CD1c-positive myeloid dendritic cell (primary cell): ENCODE measurements around the gene GRK1.
"Not testable (repeated sequence)": the region's sequence is repeated elsewhere in the genome, so short reads cannot be mapped to it uniquely, and the experiment has no call there.

Experiments
- DNase-seq: peaks from one replicate; pipeline ENCODE4 v3.0.0-alpha.2; 2016; ENCODE audit errors: extremely low spot score

GRK1 gene

DNA sequence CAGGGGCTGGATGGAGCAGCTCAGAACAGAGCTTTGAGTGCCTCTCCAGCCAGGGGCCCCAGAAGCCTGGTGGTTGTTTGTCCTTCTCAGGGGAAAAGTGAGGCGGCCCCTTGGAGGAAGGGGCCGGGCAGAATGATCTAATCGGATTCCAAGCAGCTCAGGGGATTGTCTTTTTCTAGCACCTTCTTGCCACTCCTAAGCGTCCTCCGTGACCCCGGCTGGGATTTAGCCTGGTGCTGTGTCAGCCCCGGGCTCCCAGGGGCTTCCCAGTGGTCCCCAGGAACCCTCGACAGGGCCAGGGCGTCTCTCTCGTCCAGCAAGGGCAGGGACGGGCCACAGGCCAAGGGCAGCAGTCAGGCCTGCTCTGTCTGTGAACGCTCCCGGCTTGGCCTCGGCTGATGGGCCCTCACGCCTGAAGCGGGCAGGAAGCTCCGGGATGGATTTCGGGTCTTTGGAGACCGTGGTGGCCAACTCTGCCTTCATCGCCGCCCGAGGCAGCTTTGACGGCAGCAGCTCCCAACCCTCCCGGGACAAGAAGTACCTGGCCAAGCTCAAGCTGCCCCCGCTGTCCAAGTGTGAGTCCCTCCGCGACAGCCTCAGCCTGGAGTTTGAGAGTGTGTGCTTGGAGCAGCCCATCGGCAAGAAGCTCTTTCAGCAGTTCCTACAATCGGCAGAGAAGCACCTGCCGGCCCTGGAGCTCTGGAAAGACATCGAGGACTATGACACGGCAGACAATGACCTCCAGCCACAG lies at the start of gene GRK1:
Gene GRK1, plus strand, starts transcription at position 269 of the 751 bp plus-strand sequence. Its CDS starts 168 bp downstream, at position 437.
- DNase-seq, result no peak

DNA sequence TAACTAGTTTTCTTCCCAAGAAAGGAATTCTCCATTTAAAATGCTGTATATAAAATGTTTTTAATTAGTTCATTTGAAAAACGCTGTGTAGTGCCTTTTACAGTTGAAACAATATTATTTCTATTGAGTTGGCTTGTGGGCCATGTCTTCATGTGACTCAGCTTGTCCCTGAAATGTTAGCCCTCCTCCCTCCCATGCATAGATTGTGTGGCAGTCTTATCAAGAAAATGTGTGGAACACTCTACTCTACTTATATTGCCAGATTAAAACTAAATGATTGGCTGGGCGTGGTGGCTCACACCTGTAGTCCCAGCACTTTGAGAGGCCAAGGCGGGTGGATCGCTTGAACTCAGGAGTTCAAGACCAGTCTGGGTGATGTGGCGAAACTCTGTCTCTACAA lies 49.1 kb upstream of the GRK1 start:
- DNase-seq, result no peak

DNA sequence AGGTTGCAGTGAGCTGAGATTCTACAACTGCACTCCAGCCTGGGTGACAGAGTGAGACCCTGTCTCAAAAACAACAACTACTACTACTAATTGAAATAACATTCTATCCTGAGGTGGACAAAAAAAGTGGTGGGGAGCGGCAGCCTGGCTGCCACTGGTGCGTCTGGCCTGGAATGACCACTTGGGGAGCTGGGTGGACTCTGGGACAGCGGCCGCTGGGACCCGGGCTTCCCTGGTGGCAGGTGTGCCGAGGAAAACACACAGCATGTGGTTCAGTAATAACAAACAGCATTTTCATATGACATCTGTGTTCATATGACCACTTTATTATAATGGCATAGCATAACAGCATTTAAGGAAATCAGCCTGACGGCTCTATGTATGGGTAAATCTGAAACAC lies 48.6 kb upstream of the GRK1 start:
- no peak for DNase-seq

DNA sequence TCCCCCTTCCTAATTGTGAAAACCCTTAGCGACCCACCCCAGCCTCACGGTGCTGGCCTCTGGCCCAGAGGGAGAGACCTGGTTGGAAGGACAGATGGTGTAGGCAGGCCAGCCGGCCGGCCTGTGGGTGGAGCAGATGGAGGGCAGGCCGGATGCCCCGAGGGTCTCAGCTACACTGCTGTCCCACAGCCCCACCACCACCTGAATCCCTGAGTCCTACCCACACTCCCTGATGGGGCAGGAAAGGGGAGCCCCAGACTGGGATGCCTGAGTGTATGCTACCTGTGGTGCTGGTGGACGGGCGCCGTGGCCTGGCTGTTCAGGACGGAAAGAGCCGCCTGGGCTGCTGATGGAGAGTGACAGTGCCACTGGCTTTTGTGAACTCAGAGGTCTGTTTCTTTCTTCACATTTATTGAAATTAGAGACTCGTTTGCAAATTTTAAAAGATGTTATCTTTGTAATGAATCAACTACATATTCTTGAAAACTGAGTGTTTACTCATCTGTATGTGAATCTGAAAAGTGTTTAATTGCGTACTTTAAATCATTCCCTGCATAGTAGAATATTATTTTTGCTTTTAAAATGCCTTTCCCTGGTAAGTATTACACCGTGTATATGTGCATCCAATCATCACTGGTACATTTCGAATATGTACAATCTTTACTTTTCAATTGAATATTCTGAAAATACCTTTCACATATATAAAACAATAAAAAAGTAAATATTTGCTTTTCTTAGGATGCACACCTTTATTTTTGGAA lies 46.8 kb upstream of the GRK1 start:
- DNase-seq, result no peak

DNA sequence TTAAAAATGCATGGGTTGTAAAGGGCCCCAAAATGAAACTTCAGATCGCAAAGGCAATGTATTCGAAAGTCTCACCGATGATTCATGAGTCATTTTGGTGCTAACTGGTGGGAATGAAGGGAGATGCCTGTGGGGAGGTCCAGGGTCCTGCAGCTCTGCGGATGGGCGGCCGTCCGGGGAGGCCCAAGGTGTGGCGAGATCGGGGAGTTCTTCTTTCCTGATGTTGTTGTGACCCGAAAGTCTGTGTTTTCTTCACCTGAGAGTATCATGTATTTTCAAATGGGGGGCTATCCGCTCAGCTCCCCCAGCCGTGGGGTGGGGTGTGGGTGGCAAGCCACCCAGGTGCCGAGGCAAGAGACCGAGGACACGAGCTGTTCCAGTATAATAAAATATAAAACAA lies 46.0 kb upstream of the GRK1 start:
- DNase-seq, result no peak

DNA sequence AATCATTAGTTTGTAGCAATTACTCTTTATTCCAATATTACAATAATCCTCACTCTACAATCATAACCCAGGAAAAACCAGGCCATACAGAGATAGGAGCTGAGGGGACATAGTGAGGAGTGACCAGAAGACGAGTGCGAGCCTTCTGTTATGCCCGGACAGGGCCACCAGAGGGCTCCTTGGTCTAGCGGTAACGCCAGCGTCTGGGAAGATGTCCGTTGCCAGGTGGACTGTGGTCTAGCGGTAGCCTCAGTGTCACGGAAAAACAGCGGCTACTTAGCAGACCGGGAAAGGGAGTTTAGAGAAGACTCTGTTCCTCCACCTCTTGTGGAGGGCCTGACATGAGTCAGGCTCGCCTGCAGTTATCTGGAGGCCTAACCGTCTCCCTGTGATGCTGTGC lies 45.5 kb upstream of the GRK1 start:
- DNase-seq, result not testable (repeated sequence)

DNA sequence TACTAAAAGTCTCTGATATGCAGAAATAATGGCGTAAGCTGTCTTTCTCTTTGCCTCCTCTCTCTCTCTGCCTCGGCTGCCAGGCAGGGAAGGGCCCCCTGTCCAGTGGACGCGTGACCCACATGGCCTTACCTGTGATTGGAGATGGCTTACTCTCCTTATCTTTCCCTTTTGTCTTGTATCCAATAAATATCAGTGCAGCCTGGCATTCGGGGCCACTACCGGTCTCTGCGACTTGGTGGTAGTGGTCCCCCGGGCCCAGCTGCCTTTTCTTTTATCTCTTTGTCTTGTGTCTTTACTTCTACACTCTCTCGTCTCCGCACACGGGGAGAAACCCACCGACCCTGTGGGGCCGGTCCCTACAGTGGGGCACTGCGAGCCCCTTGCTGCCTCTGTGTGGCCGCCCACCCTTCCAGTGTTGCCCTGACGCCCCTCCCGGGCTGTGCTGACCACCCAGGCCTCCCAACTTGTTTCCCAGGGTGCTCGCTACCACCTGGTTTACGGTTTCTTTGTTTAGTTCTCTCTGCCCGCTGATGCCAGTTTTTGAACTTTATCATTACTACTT lies 45.0 kb upstream of the GRK1 start:
- not testable (repeated sequence) for DNase-seq

DNA sequence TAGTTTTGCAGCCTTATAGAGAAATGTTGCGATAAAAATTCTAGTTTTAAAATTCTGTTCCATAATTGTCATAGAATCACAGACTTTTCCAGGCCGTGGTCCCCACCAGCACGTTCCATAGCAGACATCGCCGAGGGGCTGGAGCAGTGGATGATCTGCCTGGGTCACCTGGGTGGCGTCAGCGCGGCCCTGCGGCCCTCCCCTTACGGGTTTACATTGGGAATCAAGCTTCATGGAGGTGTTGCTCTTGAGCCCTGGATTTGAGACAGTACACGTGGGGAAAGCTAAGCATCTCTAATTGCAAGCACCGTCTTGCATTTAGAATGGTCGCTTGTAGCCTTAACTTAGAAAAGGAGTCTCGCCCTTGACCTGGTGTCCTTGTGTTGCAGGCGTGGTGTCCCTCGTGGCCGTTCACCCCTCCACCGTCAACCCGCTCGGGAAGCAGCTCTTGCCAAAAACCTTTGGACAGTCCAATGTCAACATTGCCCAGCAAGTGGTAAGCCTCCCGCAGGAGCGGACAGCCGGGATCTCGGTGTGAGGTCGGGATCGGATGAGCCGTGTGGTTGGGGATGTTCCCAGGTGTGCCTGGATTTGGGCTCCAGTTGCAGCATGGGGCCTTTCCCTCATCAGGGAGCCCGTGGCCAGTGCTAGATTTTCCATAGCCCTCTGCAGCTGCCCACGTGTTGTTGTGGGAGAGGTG lies 44.1 kb upstream of the GRK1 start:
- DNase-seq, result no peak

DNA sequence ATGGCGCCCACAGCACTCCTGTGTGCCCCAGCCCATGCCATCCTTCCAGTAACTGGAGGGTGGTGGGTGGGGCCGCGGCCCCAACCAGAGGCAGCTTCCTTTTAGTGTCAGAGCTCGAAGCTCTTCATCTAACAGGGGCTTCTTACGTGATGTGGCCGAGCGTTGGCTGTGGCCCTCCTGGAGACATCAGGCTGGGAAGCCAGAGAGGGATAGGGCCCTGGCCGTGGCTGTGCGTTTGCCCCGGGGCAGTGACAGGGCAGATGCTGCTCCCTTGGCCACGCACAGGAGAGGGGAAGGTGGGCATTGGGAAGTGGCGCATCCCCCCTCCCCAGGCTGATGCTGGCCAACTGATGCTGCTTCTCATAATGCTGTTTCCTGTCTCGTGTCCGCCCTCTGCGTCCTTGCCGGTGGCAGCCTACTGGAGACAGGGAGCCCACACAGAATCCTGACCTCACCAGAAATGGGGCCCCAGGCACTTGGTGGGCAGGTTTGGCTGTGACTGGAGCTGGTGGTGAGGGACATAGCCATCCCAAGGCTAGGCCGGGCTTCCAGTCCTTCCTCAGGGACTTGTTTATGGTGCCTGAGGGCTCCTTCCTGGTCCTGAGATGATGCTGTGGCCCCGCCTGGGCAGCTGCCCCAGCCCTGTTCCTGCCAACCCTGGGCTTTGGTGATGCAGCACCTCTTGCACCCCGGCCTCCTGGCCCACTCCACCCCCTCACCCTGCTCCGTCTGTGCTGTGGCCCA lies 43.4 kb upstream of the GRK1 start:
- no peak for DNase-seq

DNA sequence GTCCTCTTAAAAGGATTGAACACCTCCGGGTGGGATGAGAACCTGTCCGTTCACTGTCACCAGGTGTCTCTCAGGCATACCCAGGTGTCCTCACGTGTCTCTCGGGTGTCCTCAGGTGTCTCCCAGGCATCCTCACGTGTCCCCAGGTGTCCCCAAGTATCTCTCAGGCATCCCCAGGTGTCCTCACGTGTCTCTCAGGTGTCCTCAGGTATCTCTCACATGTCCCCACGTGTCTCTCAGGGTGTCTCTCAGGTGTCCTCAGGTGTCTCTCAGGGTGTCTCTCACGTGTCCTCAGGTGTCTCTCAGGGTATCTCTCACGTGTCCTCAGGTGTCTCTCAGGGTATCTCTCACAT lies 42.8 kb upstream of the GRK1 start:
- DNase-seq, result no peak

DNA sequence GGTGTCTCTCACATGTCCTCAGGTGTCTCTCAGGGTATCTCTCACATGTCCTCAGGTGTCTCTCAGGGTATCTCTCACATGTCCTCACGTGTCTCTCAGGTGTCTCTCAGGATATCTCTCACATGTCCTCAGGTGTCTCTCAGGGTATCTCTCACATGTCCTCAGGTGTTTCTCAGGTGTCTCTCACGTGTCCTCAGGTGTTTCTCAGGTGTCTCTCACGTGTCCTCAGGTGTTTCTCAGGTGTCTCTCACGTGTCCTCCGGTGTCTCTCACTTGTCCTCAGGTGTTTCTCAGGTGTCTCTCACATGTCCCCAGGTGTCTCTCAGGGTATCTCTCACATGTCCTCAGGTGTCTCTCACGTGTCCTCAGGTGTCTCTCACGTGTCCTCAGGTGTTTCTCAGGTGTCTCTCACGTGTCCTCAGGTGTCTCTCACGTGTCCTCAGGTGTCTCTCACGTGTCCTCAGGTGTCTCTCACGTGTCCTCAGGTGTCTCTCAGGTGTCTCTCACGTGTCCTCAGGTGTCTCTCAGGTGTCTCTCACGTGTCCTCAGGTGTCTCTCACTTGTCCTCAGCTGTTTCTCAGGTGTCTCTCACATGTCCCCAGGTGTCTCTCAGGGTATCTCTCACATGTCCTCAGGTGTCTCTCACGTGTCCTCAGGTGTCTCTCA lies 42.2 kb upstream of the GRK1 start:
- DNase-seq, result not testable (repeated sequence)

DNA sequence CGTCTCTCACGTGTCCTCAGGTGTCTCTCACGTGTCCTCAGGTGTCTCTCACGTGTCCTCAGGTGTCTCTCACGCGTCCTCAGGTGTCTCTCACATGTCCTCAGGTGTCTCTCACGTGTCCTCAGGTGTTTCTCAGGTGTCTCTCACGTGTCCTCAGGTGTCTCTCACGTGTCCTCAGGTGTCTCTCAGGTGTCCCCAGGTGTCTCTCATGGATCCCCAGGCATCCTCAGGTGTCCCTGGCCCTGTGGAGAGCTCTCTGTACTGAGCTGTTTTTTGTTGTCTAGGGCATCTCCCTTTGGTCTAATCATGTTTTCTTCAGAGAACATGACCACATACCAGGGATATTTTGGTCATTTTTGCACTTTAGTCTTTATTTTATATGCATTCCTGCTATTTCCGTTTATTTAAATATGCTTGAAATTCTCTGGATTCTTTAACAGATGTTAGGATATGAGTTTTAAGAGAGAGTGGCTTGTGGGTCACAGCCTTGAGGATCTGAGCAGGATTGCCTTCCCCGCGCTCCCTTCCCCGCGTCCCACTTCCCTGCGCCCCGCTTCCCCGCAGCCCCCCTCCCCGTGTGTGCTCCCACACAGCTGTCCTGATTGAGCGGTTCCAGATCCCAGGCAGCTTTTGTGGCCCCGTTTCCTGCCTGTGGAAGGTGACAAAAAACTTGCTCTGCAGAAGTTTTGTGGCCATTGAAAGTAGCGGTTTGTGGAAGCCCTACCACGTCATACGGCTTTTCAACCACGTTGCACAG lies 40.9 kb upstream of the GRK1 start:
- DNase-seq, result no peak

DNA sequence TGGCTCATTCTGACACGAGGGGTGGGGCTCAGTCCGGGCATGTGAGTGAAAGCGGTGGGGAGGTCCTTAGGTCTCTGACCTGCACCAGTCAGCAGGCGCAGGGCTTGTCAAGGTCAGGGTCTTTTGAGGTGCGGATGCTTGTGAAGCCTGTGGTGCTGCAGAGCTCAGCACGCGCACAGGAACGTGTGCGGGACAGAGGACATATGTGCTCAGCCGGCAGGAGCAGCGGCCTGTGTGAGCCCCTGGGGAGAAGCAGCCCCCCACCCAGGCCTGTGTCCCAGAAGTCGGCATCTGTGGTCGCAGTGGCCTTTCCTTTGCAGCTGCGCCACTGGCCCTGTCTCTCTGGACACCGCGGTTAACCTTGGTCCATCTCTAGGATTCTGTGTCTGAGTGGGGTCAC lies 39.9 kb upstream of the GRK1 start:
- DNase-seq, result no peak

DNA sequence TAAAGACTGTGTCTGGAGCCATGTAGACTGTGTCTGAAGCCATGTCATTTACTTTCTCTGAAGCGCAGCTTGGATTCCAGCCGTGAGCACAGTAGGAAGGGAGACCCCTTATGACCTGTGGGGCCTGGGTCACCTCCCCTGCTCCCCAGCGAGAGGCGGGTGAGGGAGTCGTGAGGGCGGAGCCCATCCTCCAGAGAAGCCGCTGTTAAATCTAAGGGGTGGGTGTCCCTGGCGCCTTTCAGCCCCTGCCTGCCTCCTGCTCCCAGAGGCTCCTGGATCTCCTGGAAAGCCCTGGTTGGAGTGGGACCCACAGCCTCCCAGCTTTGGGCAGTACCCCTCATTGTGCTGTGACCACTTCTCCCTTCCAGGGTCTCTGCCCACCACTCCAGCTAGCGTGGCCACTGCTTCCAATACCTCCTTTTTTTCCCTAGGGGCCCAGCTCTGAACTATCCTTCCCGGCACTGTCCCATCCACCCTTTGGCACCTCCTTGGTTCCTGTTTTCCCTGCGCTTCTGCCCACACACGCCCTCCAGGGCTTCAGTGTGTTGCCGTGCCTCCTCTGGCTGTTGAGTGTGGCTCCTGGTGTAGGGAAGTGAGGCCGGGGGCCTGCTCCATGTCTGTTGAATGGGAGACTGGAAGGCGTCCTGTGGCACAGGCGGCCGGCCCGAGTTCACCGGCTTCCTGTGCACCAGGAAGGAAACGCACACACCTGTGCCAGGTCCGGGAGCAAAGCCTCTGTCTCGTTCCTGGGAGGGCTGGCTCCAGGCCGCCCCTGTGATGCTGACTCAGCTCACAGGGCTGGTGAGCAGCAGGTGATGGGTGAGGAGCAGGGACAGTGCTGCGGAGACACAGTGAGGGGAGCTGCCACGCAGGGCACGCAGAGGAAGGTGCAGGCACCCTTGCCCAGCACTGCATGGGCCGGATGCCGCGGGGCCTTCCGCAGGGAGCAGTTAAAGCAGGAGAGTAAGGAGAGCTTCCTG lies 38.4 kb upstream of the GRK1 start:
- no peak for DNase-seq

DNA sequence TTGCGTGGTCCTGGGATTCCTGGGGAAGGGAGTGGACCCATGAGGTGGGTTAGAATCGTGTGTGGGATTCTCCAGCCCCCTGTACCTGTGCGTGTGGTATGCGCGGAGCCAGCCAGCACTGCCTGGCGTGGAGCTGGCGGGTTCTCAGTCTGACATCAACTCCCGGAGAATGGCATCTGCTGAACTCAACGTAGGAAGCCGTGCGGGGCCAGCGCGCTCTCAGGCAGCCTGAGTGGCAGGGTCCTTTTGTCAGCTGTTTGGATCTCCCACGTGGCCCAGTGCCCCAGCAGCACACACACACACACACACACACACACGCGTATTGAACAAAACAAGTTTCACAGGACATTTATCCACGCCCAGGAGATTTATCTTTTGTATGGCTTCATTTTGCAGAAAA lies 37.2 kb upstream of the GRK1 start:
- no peak for DNase-seq

DNA sequence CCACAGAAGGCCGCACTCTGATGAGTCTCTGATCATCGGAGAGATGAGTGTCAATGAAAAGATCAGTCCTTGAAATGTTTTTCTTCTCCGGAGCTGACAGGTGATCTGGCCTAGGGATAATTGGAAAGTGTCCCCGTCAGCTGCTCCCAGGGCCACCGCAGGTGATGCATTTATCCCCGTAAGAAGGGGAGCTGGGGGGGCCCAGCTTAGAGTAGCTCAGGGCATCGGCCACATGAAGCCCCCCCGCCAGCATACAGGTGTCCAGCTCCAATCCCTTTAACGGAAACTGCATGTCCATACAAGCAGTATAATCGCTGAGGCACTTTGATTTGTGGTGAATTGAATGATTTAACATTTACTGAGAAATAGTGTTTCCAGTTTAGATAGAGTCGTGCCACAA lies 36.7 kb upstream of the GRK1 start:
- DNase-seq, result no peak

DNA sequence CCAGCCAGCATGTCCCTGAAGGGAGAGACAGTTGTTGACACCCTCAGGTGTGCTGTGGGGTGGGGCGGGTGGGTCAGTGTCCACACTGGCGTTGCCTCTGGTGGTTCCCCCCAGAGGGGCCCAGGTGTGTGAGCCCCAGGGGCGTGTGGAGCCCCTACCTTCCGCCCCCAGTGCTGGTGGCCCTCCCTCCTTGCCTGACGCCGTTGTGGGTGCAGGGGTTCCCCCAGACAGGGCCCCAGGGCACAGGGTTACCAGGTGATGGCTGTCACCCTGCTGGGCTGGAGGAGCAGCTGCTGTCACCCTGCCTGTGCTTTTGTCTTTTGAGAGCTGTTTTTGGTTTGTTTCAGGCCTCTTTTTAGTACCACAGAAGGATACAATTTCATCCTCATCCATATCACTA lies 36.2 kb upstream of the GRK1 start:
- no peak for DNase-seq

DNA sequence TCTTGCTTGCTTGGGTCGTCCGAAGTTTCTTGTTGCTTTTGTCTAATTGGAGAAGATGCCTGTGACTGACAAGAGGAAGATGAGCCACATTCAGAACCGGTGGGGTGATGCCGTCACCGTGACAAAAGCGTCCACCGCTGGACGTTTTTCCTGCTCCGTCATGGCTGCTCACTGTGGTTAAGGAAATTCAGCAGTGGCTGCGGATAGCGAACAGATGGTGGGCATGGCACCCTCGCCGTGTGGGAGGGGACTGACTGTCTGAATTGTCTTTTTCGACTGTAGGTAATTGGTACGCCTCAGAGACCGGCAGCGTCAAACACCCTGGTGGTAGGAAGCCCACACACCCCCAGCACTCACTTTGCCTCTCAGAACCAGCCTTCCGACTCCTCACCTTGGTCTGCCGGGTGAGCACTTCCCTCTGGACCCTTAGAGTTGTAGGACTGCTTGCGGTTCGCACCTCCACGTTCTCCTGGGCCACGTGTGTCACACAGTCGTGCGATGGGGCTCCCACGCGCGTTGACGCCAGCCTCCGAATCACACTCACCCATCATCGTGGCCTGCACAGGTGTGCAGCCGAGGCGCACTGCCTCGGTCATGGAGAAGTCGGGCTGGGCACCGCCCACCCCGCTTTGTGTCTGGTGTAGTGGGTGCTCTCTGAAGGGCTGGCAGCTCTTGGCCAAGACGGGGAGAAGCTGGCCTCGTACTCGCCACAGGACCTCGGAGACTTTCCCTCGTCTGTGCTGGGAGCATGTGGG lies 35.5 kb upstream of the GRK1 start:
- DNase-seq, result no peak
